Measurements from ENCODE around the gene CLSTN2. TPM values are rescaled to one million over a fixed set of nuclear protein-coding genes. Genes with fewer than 3 reads are reported as not detected.

CLSTN2 gene
- total RNA-seq, 2 donors from 2014 or later = not detected

DNA sequence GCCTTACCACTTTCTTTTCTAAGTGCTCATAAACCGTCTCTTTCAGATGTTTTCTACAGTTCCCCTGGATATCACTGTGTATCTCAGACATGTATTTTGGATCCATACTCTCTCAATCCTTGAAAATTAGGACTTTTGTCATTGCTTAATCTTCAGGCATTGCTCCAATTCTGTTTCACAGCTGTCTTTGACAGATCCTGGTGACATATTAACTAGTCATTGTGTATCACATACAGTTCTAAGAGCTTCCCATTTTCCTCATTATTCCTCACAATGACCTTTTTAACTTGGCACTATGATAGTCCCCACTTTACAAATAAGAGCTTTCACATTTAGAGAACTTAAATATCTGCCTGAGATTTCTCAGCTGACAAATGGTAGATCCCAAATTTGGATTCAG is 151.7 kb downstream of the CLSTN2 start:
- Mint-ChIP-seq H3K4me3 (no peak overlapping the region), H3K27me3 (ENCODE audit: low read depth) (peaks cover 9% of the 10 kb centered on the region), H3K36me3 (ENCODE audit: insufficient read depth in 2 of 2) (no peaks in the 10 kb centered on the region), H3K27ac (no peak overlapping the region), H3K4me1 (ENCODE audit: low read depth) (no peaks in the 10 kb centered on the region), H3K9me3 (peaks cover 0 to 5% of the 10 kb centered on the region in 2 donors)
- ATAC-seq (replicated peaks in 1 of 2) (no peak), DNase-seq (no peak)

DNA sequence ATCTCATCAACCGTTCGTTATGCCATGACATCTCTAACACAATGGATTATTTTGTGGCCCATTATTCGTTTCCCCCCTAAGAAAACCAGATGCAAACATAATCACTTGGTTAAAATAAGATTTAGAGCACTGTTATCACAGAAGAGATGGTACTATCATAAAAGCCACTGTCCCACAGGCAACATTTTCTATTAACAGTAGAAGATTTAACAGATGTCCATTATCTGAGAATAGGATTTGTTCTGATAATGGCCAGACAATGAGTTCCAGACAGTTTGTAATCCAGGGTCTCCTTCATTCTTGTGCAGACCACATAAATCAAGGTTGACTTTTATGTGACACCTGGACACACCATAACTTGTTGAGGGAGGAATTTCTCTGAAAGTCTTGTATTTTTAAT is 153.1 kb downstream of the CLSTN2 start:
- ATAC-seq (replicated peaks in 1 of 2) (no peak), DNase-seq (no peak)
- H3K27ac Mint-ChIP-seq = no peak overlapping the region
- no peaks in the 10 kb centered on the region for H3K4me1 Mint-ChIP-seq (ENCODE audit: low read depth)
- H3K36me3 Mint-ChIP-seq (ENCODE audit: insufficient read depth in 2 of 2) = no peaks in the 10 kb centered on the region
- H3K27me3 Mint-ChIP-seq (ENCODE audit: low read depth) = peaks cover 3% of the 10 kb centered on the region
- H3K9me3 Mint-ChIP-seq = peaks cover 0 to 5% of the 10 kb centered on the region in 2 donors
- no peak overlapping the region for H3K4me3 Mint-ChIP-seq

GRCh38 chr3:140088513-140088912 is 153.5 kb downstream of the CLSTN2 start:
- Mint-ChIP-seq H3K27ac (no peak overlapping the region), H3K4me3 (no peak overlapping the region), H3K36me3 (ENCODE audit: insufficient read depth in 2 of 2) (no peaks in the 10 kb centered on the region), H3K4me1 (ENCODE audit: low read depth) (no peaks in the 10 kb centered on the region), H3K27me3 (ENCODE audit: low read depth) (no peaks in the 10 kb centered on the region), H3K9me3 (peaks cover 0 to 5% of the 10 kb centered on the region in 2 donors)
- DNase-seq (no peak), ATAC-seq (replicated peaks in 1 of 2) (no peak)

GRCh38 chr3:140089403-140090072 is 154.6 kb downstream of the CLSTN2 start:
- Mint-ChIP-seq H3K4me1 (ENCODE audit: low read depth) (no peaks in the 10 kb centered on the region), H3K27me3 (ENCODE audit: low read depth) (no peaks in the 10 kb centered on the region), H3K4me3 (no peak overlapping the region), H3K27ac (no peak overlapping the region), H3K36me3 (ENCODE audit: insufficient read depth in 2 of 2) (no peaks in the 10 kb centered on the region), H3K9me3 (peaks cover 0 to 5% of the 10 kb centered on the region in 2 donors)
- ATAC-seq (replicated peaks in 1 of 2) (no peak), DNase-seq (no peak)

- H3K36me3 Mint-ChIP-seq (ENCODE audit: insufficient read depth in 2 of 2) = no peaks in the 10 kb centered on the region
These were observed 156.2 kb downstream of the CLSTN2 start for GRCh38 chr3:140091143-140091542.

DNA sequence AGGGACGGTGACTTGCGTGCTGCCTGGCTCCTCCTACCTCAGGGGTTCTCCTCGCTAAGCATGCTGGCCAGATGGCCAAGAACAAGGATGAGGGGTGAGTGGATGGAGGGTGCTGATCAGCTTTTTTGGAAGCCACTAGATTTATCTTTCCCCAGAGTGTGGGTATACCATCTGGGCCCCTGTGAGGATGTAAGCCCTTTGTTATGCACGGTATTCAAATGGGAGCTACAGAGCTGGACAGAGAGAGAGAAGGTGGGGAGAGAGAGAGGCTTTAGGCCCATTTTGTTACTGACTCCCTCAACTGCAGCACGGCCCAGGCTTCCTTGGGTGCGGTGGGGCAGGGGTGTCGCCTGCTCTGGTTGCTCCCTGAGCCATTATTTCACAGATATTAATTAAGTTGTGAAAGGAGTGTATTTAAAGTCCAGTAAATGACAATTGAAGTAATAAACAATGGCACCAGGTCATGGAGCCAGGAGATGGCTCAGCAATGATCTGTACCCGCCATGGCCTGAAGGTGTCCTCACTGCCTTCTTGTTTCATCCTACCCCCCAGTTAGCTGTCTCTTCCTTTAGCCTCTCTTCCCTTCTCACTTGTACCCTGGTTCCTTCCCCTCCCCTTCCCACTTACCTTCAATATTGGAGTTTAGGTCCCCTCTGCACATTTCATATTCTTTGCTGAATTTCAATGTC is 158.0 kb downstream of the CLSTN2 start:
- DNase-seq = no peak
- H3K4me3 Mint-ChIP-seq = no peak overlapping the region

More at GRCh38 chr3:140091143-140091542, 156.2 kb downstream of the CLSTN2 start:
- Mint-ChIP-seq H3K4me1 (ENCODE audit: low read depth) (no peaks in the 10 kb centered on the region), H3K4me3 (no peak overlapping the region), H3K27ac (no peak overlapping the region), H3K9me3 (peaks cover 0 to 5% of the 10 kb centered on the region in 2 donors), H3K27me3 (ENCODE audit: low read depth) (no peaks in the 10 kb centered on the region)
- DNase-seq (no peak), ATAC-seq (replicated peaks in 1 of 2) (no peak)

DNA sequence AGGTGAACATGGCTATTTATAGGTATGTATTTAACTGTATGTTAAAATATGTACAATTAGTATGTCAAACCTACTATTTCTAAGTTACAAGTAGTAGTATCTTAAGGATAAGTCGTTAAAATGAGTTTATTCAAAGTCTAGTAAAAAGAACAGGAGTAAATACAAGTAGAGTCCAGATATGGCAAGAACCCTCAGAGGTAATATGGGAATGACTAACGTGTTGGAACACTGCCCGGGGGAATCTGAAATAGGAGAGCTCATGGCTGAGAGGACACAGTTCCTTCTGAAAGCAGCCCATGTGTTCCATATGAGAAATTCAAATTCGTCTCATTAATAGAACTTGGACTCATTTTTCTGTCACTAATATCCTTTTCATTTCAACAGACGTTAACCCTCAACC is 158.8 kb downstream of the CLSTN2 start:
- no peaks in the 10 kb centered on the region for H3K36me3 Mint-ChIP-seq (ENCODE audit: insufficient read depth in 2 of 2)
- H3K27ac Mint-ChIP-seq = no peak overlapping the region
- no peak overlapping the region for H3K4me3 Mint-ChIP-seq
- no peaks in the 10 kb centered on the region for H3K27me3 Mint-ChIP-seq (ENCODE audit: low read depth)
- ATAC-seq (replicated peaks in 1 of 2) (no peak), DNase-seq (no peak)
- peaks cover 0 to 4% of the 10 kb centered on the region in 2 donors for H3K9me3 Mint-ChIP-seq
- H3K4me1 Mint-ChIP-seq (ENCODE audit: low read depth) = no peaks in the 10 kb centered on the region

More for the DNA sequence above, 158.0 kb downstream of the CLSTN2 start:
- Mint-ChIP-seq H3K36me3 (ENCODE audit: insufficient read depth in 2 of 2) (no peaks in the 10 kb centered on the region), H3K27ac (no peak overlapping the region), H3K4me1 (ENCODE audit: low read depth) (no peaks in the 10 kb centered on the region), H3K27me3 (ENCODE audit: low read depth) (no peaks in the 10 kb centered on the region), H3K9me3 (peaks cover 0 to 4% of the 10 kb centered on the region in 2 donors)
- ATAC-seq (replicated peaks in 1 of 2) = no peak

GRCh38 chr3:140094487-140094886 is 159.5 kb downstream of the CLSTN2 start:
- ATAC-seq (replicated peaks in 1 of 2) = no peak
- DNase-seq = no peak
- H3K4me1 Mint-ChIP-seq (ENCODE audit: low read depth) = no peaks in the 10 kb centered on the region
- H3K27me3 Mint-ChIP-seq (ENCODE audit: low read depth) = no peaks in the 10 kb centered on the region
- H3K27ac Mint-ChIP-seq = no peak overlapping the region
- no peaks in the 10 kb centered on the region for H3K36me3 Mint-ChIP-seq (ENCODE audit: insufficient read depth in 2 of 2)
- no peak overlapping the region for H3K4me3 Mint-ChIP-seq
- peaks cover 0 to 4% of the 10 kb centered on the region in 2 donors for H3K9me3 Mint-ChIP-seq

DNA sequence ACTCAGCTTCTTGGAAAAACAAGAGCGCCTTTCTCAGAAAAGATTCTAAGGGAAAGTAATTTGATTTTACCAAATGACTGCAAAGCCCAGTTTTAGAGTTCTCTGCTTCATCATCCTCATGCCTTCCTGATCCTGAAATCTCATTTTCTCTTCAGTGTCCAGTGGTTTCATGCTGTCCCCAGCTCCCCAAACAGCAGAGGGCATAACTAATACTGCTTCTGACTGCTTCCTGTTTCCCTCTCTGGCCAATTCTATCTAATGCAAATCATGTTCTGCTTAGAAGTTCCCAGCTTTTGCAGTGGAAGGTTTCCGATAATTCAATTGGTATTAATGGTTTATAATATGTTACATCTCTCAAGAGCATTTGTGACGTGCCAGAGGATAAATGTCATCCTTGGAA is 161.1 kb downstream of the CLSTN2 start:
- no peak overlapping the region for H3K27ac Mint-ChIP-seq
- H3K4me1 Mint-ChIP-seq (ENCODE audit: low read depth) = no peaks in the 10 kb centered on the region
- no peak overlapping the region for H3K4me3 Mint-ChIP-seq
- H3K36me3 Mint-ChIP-seq (ENCODE audit: insufficient read depth in 2 of 2) = no peaks in the 10 kb centered on the region
- DNase-seq = no peak
- ATAC-seq (replicated peaks in 1 of 2) = no peak
- peaks cover 11% of the 10 kb centered on the region for H3K27me3 Mint-ChIP-seq (ENCODE audit: low read depth)
- H3K9me3 Mint-ChIP-seq = no peaks in the 10 kb centered on the region

- Mint-ChIP-seq H3K9me3 (no peaks in the 10 kb centered on the region), H3K36me3 (ENCODE audit: insufficient read depth in 2 of 2) (no peaks in the 10 kb centered on the region), H3K27ac (no peak overlapping the region), H3K27me3 (ENCODE audit: low read depth) (peaks cover 16% of the 10 kb centered on the region), H3K4me1 (ENCODE audit: low read depth) (no peaks in the 10 kb centered on the region), H3K4me3 (no peak overlapping the region)
- DNase-seq (no peak), ATAC-seq (replicated peaks in 1 of 2) (no peak)
These were observed 163.1 kb downstream of the CLSTN2 start for GRCh38 chr3:140097874-140098635.

- no peaks in the 10 kb centered on the region for H3K36me3 Mint-ChIP-seq (ENCODE audit: insufficient read depth in 2 of 2)
- no peak for ATAC-seq (replicated peaks in 1 of 2)
- H3K4me3 Mint-ChIP-seq = no peak overlapping the region
- DNase-seq = no peak
- H3K27ac Mint-ChIP-seq = no peak overlapping the region
- H3K9me3 Mint-ChIP-seq = no peaks in the 10 kb centered on the region
- peaks cover 16% of the 10 kb centered on the region for H3K27me3 Mint-ChIP-seq (ENCODE audit: low read depth)
- no peaks in the 10 kb centered on the region for H3K4me1 Mint-ChIP-seq (ENCODE audit: low read depth)
These were observed 165.5 kb downstream of the CLSTN2 start for GRCh38 chr3:140100479-140100878.

GRCh38 chr3:140103166-140103565 is 168.2 kb downstream of the CLSTN2 start:
- DNase-seq (no peak), ATAC-seq (replicated peaks in 1 of 2) (no peak)
- no peak overlapping the region for H3K27ac Mint-ChIP-seq
- no peaks in the 10 kb centered on the region for H3K4me1 Mint-ChIP-seq (ENCODE audit: low read depth)
- no peak overlapping the region for H3K4me3 Mint-ChIP-seq
- peaks cover 16% of the 10 kb centered on the region for H3K27me3 Mint-ChIP-seq (ENCODE audit: low read depth)
- no peaks in the 10 kb centered on the region for H3K9me3 Mint-ChIP-seq
- H3K36me3 Mint-ChIP-seq (ENCODE audit: insufficient read depth in 2 of 2) = no peaks in the 10 kb centered on the region

- no peaks in the 10 kb centered on the region for H3K36me3 Mint-ChIP-seq (ENCODE audit: insufficient read depth in 2 of 2)
- no peak overlapping the region for H3K27ac Mint-ChIP-seq
- H3K27me3 Mint-ChIP-seq (ENCODE audit: low read depth) = peaks cover 16% of the 10 kb centered on the region
- no peaks in the 10 kb centered on the region for H3K4me1 Mint-ChIP-seq (ENCODE audit: low read depth)
- H3K9me3 Mint-ChIP-seq = no peaks in the 10 kb centered on the region
- H3K4me3 Mint-ChIP-seq = no peak overlapping the region
- ATAC-seq (replicated peaks in 1 of 2) = no peak
- DNase-seq = no peak
These were observed 169.1 kb downstream of the CLSTN2 start for GRCh38 chr3:140103986-140104645.

All from activated T-cell treated with anti-CD3 and anti-CD28 coated beads, Interleukin-2, amount 50 U/mL, for 72 hours (primary cell).